ENCODE results near the gene DPCD.

Gene DPCD

GRCh38 chr10:101587725-101588653 is at the start of gene DPCD, which contains the start of gene POLL:
Gene DPCD, plus strand, starts transcription at chr10:101588321. Its CDS starts 16 bp downstream, at chr10:101588337.
Gene POLL, minus strand, starts transcription at chr10:101588257. Its CDS starts 897 bp downstream, at chr10:101587360.
- no peaks in the 10 kb centered on the region for H3K27me3 ChIP-seq
- H3K9me3 ChIP-seq, result no peaks in the 10 kb centered on the region
- peaks cover 19% of the 10 kb centered on the region for H3K36me3 ChIP-seq
- H3K4me1 ChIP-seq (ENCODE audit: control insufficient read depth in 1 of 2, insufficient read depth in 1 of 2, low read depth in 1 of 2, low read length in 1 of 2), result peaks cover 14 to 15% of the 10 kb centered on the region in 2 experiments
- TF ChIP-seq, protein P1, sequence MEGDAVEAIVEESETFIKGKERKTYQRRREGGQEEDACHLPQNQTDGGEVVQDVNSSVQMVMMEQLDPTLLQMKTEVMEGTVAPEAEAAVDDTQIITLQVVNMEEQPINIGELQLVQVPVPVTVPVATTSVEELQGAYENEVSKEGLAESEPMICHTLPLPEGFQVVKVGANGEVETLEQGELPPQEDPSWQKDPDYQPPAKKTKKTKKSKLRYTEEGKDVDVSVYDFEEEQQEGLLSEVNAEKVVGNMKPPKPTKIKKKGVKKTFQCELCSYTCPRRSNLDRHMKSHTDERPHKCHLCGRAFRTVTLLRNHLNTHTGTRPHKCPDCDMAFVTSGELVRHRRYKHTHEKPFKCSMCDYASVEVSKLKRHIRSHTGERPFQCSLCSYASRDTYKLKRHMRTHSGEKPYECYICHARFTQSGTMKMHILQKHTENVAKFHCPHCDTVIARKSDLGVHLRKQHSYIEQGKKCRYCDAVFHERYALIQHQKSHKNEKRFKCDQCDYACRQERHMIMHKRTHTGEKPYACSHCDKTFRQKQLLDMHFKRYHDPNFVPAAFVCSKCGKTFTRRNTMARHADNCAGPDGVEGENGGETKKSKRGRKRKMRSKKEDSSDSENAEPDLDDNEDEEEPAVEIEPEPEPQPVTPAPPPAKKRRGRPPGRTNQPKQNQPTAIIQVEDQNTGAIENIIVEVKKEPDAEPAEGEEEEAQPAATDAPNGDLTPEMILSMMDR (IDR thresholded peaks at IDR 0.05), result no peak
- H3K4me3 ChIP-seq (ENCODE audit: low read depth in 1 of 2, low read length in 1 of 2), result peak within 1 kb of the TSS; percentile 84 to 95
- H3K27ac ChIP-seq, result peak within 1 kb of the TSS; percentile 24

- H3K36me3 ChIP-seq, result peaks cover 36% of the 10 kb centered on the region
- TF ChIP-seq, protein P1 (IDR thresholded peaks at IDR 0.05), result no peak
- no peaks in the 10 kb centered on the region for H3K27me3 ChIP-seq
- H3K9me3 ChIP-seq, result no peaks in the 10 kb centered on the region
- H3K4me3 ChIP-seq (ENCODE audit: low read depth in 1 of 2, low read length in 1 of 2), result no peak overlapping the region
- no peak overlapping the region for H3K27ac ChIP-seq
- no peaks in the 10 kb centered on the region for H3K4me1 ChIP-seq (ENCODE audit: control insufficient read depth in 1 of 2, insufficient read depth in 1 of 2, low read depth in 1 of 2, low read length in 1 of 2)
These were observed 49.7 kb upstream of the DPCD start for GRCh38 chr10:101538446-101538845.

GRCh38 chr10:101545898-101546297 is 42.2 kb upstream of the DPCD start:
- TF ChIP-seq, protein P1 (IDR thresholded peaks at IDR 0.05), result no peak
- no peaks in the 10 kb centered on the region for H3K4me1 ChIP-seq (ENCODE audit: control insufficient read depth in 1 of 2, insufficient read depth in 1 of 2, low read depth in 1 of 2, low read length in 1 of 2)
- H3K36me3 ChIP-seq, result peaks cover 3% of the 10 kb centered on the region
- H3K9me3 ChIP-seq, result no peaks in the 10 kb centered on the region
- no peaks in the 10 kb centered on the region for H3K27me3 ChIP-seq
- H3K4me3 ChIP-seq (ENCODE audit: low read depth in 1 of 2, low read length in 1 of 2), result no peak overlapping the region
- no peak overlapping the region for H3K27ac ChIP-seq

DNA sequence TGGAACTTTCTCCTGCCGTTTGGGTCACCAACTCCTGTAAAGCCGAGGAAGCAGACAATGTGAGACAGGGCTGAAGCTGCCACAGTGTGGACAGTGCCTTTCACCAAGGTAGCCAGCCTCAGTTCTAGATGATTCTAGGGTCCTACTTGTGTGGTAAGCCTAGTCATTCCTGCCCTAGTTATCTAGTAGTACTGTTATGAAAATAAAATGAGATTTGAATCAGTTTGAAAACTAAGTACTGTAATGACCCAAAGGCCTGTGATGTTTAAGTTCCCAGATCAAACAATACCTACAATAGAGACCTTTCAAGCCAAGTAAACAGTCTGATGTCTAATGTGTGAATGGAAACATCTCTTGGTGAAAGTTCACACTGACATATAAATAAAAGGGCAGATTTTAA is 37.2 kb upstream of the DPCD start:
- TF ChIP-seq, protein P1 (IDR thresholded peaks at IDR 0.05), result no peak
- no peak overlapping the region for H3K4me3 ChIP-seq (ENCODE audit: low read depth in 1 of 2, low read length in 1 of 2)
- no peaks in the 10 kb centered on the region for H3K4me1 ChIP-seq (ENCODE audit: control insufficient read depth in 1 of 2, insufficient read depth in 1 of 2, low read depth in 1 of 2, low read length in 1 of 2)
- H3K9me3 ChIP-seq, result no peaks in the 10 kb centered on the region
- H3K36me3 ChIP-seq, result peaks cover 29% of the 10 kb centered on the region
- no peaks in the 10 kb centered on the region for H3K27me3 ChIP-seq
- no peak overlapping the region for H3K27ac ChIP-seq

DNA sequence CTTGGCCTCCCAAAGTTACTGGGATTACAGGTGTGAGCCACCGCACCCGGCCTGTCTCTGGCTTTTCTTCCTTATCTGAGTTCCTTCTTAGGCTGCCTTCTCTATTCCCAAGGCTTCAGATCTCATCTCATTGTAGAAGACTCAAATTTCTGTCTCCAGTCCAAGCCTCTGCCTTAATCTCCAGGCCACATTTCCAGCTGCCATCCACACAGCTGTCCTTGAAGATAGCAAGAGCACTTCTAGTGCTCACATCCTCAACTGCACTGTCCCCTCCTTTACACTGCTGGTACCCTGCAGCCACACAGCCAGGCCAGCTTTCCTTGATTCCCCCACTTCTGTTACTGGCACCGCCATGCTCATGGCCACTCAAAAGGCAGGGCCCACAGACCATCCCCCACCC is 35.7 kb upstream of the DPCD start:
- Histone ChIP-seq H3K36me3 (peaks cover 29% of the 10 kb centered on the region), H3K27ac (no peak overlapping the region), H3K4me1 (ENCODE audit: control insufficient read depth in 1 of 2, insufficient read depth in 1 of 2, low read depth in 1 of 2, low read length in 1 of 2) (no peaks in the 10 kb centered on the region), H3K9me3 (no peaks in the 10 kb centered on the region), H3K4me3 (ENCODE audit: low read depth in 1 of 2, low read length in 1 of 2) (no peak overlapping the region), H3K27me3 (no peaks in the 10 kb centered on the region)
- TF ChIP-seq, protein P1 (IDR thresholded peaks at IDR 0.05), result no peak

All from neutrophil (primary cell).